Activated naive CD4-positive, alpha-beta T cell treated with anti-CD3 and anti-CD28 coated beads, Interleukin-2, amount 50 U/mL, for 72 hours (primary cell): Measurements from ENCODE around the gene TSC22D1. TPM values are rescaled to one million over a fixed set of nuclear protein-coding genes. Genes with fewer than 3 reads are reported as not detected.
"Not testable (repeated sequence)": the region's sequence is repeated elsewhere in the genome, so short reads cannot be mapped to it uniquely, and the experiment has no call there.

Source experiments
- ATAC-seq, 2 donors: fragments of 150-1000 bp; cut with Tn5 transposase; 2 replicates each; pipeline ENCODE4 v1.10.0; 2021; ENCODE audit warnings: mild to moderate bottlenecking in 2 of 2, moderate library complexity in 2 of 2
- DNase-seq, 2 donors: peaks; one replicate each; pipeline ENCODE4 v3.0.0; 2021 to 2022; ENCODE audit warnings: low spot score in 2 of 2
- H3K27ac Mint-ChIP-seq, 2 donors: one replicate each; pipeline ENCODE4 v1.8.0; 2022; ENCODE audit warnings: mild to moderate bottlenecking in 2 of 2, mixed read lengths in 2 of 2
- H3K36me3 Mint-ChIP-seq, 2 donors: one replicate each; pipeline ENCODE4 v1.8.0; 2022; ENCODE audit warnings: mixed read lengths in 2 of 2
- H3K9me3 Mint-ChIP-seq, 2 donors: one replicate each; pipeline ENCODE4 v1.8.0; 2022; ENCODE audit warnings: mixed read lengths in 2 of 2
- total RNA-seq, 2 donors: library from RNA; stranded (reverse); gene quantifications; one replicate each; pipeline ENCODE4 v1.2.3, GENCODE V29; 2022

TSC22D1 gene
- total RNA-seq, 2 donors from 2014 or later, result 7.9 to 12.7 TPM

DNA sequence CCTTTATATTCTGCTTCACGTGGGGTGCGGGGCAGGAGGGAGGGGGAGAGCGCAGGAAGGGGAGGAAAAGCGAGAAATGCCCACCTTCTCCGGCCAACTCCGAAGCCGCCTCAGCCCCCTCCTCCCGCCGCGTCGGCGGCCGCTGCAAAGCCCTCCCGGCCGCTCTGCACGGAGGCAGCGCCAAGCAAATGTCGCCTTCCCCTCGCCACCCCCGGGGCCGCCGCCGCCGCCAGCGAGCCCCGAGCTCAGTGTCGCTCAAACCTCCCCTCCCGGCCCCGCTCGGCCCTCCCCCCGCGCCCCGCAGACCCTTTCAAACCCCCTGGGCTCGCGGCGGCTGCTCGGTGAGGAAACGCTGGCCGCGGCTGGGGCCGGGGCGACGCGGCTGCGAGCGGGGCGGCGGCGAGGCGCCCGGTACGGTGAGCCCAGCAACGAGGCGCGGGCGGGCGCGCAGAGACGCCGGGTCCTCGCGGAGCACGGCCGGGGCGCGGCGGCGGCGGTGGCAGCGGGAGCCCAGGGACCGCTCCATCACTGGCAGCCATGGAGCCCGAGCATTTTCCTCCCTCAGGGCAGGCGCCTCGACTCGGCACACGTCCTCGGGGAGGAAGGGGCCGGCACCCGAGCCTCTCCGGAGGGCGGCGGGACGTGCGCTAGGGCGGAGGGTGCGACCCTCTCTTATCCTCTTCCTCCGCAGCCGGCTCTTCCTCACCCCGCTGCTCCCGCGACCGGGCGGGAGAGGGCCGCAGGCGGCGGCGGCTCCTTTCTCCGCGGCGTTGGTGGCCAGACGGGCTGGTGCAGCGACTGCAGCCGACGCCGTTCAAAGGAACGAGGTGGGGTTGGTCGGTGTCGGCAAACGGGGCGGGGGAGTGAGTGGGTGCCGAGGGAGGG is 463 bp upstream of the TSC22D1 start:
- no peaks in the 10 kb centered on the region for H3K9me3 Mint-ChIP-seq
- ATAC-seq, result peak; percentile 4 to 24

DNA sequence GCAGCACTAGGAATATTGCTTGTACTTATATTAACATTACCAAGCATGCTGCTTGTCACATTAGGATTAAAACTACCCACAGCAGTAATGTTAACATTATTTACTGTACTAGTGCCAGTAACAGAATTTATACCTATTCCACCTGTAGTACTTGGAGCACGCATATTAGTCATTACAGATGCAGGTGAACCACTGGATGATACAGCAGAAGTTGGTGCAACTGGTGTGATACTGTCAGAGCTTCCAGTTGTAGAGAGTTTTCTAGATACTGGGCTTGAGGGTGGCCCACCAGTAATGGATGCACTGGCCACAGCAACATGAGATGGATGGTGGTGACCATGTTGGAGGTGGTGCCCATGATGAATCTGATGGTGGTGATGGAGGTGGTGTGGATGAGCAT is 1.1 kb downstream of the TSC22D1 start:
- no peak for ATAC-seq
- H3K27ac Mint-ChIP-seq, result no peak overlapping the region

More for the DNA sequence above, 463 bp upstream of the TSC22D1 start:
- DNase-seq, result peak; percentile 42 to 62
- peaks cover 0 to 14% of the 10 kb centered on the region in 2 donors for H3K36me3 Mint-ChIP-seq
- peak overlapping the region in 1 of 2 donors; percentile 98 for H3K27ac Mint-ChIP-seq

DNA sequence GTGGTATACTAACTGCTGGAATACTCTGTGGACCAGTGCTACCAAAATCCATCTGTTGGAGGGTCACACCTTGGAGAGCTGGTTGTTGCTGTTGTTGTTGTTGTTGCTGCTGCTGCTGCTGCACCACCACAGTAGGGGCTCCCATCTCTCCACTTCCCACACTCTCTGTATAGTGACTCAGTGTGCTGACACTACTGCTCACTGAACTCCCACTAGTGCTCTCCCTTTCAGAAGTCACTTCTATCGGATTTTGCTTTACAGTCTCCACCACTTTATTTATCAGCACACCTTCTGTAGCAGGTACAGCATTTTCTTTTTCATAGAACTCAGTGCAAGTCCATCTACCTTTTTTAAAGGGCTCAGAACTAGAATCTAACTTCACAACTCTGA is 1.7 kb downstream of the TSC22D1 start:
- ATAC-seq, result no peak
- DNase-seq, result no peak
- H3K36me3 Mint-ChIP-seq, result peaks cover 0 to 14% of the 10 kb centered on the region in 2 donors
- H3K27ac Mint-ChIP-seq, result no peak overlapping the region
- H3K9me3 Mint-ChIP-seq, result no peaks in the 10 kb centered on the region

More for the DNA sequence above, 1.1 kb downstream of the TSC22D1 start:
- Mint-ChIP-seq H3K36me3 (peaks cover 0 to 14% of the 10 kb centered on the region in 2 donors), H3K9me3 (no peaks in the 10 kb centered on the region)
- DNase-seq, result no peak

DNA sequence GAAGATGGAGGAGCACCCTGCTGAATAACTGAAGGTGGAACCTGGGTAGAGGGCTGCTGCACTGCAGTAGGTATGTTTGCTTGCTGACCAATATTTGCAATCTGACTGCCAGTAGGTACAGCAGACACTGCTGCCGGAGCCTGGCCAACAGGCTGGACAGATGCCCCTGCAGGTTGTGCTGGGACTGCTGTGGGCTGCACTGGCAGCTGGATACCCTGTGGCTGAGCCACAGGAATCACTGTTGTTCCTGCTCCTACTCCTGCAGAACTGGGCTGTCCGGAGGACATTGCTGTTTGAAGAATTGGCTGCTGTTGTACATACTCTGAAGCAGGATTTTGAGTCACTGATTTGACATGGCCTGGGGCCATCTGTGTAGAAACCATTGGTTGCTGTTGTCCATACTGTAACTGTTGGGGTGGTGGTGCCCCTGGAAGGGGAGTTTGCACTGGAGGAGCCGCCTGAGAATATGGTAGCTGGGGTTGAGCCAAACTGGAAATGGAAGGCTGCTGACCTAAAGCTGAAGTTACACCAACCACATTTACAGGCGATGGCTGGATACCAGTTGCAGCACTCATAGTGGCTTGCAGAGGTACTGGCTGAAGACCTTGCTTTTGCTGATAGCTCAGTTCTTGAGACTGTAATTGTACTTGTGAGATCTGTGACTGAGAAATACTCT is 2.2 kb downstream of the TSC22D1 start:
- H3K36me3 Mint-ChIP-seq, result peaks cover 0 to 14% of the 10 kb centered on the region in 2 donors
- no peak overlapping the region for H3K27ac Mint-ChIP-seq
- H3K9me3 Mint-ChIP-seq, result no peaks in the 10 kb centered on the region
- no peak for DNase-seq
- no peak for ATAC-seq

DNA sequence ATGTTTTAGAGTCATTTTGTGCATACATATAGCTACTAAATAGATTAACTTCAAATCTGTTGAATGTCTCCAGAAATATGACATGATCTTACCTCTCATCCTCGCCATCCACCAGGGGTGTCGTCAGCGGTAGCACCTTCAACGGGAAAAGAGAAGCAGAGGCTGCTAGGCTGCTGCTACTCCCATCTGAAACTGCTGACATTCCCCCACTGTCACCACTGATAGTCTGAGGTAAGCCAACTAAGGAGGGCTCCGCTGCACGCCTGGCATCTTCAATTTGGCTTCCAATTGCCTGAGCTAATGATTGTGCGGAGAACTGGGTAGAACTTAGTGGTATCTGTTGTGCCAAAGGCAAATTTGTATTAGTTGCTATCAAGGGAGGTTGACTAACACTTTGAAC is 3.1 kb downstream of the TSC22D1 start:
- DNase-seq (no peak), ATAC-seq (no peak)
- peaks cover 0 to 14% of the 10 kb centered on the region in 2 donors for H3K36me3 Mint-ChIP-seq
- H3K9me3 Mint-ChIP-seq, result no peaks in the 10 kb centered on the region
- no peak overlapping the region for H3K27ac Mint-ChIP-seq

DNA sequence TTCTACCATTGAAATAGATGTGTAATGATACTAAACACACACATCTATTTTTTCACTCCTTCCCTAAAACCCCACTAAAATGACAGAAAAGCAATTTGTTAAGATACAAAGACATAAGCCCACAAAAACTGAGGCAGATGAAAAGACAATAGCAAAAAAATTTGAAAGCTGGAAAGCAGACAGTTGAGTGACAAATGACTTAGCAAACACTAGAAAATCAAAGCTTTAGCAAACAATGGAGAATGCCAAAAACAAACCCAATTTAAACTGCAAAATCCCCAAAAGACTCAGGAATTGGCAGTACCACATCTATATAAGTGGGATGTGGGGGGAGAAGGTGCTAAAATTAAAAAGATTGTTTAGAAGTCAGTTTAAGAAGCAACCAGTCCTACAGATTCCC is 9.5 kb downstream of the TSC22D1 start:
- H3K27ac Mint-ChIP-seq, result no peak overlapping the region
- no peaks in the 10 kb centered on the region for H3K36me3 Mint-ChIP-seq
- no peaks in the 10 kb centered on the region for H3K9me3 Mint-ChIP-seq
- DNase-seq, result no peak
- no peak for ATAC-seq

DNA sequence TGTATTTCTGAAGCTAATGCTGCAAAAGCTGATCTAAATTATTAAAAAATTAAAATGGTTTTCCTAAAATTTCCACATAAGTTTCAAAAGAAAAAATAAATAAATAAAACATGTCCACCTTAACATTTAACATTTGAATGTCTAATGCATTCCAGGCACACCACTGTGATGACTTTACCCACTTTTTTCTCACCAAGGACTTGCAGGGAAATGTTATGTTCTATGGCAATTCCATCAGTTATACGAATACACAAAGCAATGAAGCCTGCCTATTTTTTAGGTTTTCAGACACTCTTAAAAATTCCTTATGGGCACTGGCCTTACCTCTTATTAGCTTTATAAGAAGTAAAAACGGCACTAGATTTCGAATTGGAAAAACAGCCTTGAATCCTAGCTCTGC is 10.2 kb downstream of the TSC22D1 start:
- Mint-ChIP-seq H3K9me3 (no peaks in the 10 kb centered on the region), H3K27ac (no peak overlapping the region), H3K36me3 (no peaks in the 10 kb centered on the region)
- DNase-seq, result no peak
- no peak for ATAC-seq

DNA sequence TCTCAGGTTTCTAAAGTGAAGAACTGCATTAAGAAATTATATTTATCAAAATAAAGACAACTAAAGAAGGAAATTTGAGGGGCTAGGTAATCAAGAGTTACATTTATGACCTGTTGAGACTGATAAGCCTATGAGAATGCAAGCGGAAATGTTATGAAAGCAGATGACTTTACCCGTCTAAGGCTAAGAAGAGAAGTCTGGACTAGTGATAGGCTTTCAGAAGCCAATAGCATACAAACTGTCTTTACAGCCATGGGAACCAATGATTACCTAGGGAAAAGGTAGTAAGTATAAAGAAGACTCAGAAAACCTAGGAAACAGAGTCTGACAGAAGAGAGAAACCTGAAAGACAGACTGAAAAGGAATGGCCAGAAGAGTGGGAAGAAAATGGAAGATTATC is 11.2 kb downstream of the TSC22D1 start:
- ATAC-seq (no peak), DNase-seq (no peak)
- no peaks in the 10 kb centered on the region for H3K9me3 Mint-ChIP-seq
- no peak overlapping the region for H3K27ac Mint-ChIP-seq
- no peaks in the 10 kb centered on the region for H3K36me3 Mint-ChIP-seq

DNA sequence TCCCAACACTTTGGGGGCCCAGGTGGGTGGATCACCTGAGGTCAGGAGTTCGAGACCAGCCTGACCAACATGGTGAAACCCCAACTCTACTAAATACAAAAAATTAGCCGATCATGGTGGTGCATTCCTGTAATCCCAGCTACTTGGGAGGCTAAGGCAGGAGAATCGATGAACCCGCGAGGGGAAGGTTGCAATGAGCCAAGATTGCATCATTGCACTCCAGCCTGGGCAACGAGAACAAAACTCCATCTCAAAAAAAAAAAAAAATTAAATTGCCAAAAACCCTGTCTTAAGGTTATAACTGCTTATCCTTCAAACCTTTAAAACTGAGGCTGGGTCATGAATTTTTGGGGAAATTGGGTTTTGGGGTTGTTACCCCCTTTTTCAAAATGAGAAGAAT is 13.3 kb downstream of the TSC22D1 start:
- not testable (repeated sequence) for ATAC-seq, DNase-seq, H3K27ac Mint-ChIP-seq

DNA sequence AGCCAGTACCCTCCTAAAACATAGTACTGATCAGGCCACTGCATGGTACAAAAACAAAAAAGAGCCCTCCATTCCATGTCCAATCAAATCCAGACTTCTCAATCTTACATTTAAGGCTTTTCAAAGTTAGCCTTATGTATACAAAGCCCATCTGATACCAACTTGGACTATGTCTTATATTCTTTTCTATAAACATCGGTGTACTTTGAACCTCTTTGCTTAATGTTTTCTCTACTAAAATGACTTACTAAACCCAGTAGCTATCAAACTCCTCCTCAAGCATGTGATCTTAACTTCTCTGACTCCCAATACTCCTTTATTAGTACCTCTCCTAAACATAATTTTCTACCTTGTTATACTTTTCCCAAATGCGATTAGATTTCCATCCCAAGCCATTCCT is 14.8 kb downstream of the TSC22D1 start:
- Mint-ChIP-seq H3K27ac (no peak overlapping the region), H3K36me3 (no peaks in the 10 kb centered on the region), H3K9me3 (no peaks in the 10 kb centered on the region)
- no peak for ATAC-seq
- no peak for DNase-seq

More for the DNA sequence above, 13.3 kb downstream of the TSC22D1 start:
- H3K9me3 Mint-ChIP-seq, H3K36me3 Mint-ChIP-seq: not testable (repeated sequence)

DNA sequence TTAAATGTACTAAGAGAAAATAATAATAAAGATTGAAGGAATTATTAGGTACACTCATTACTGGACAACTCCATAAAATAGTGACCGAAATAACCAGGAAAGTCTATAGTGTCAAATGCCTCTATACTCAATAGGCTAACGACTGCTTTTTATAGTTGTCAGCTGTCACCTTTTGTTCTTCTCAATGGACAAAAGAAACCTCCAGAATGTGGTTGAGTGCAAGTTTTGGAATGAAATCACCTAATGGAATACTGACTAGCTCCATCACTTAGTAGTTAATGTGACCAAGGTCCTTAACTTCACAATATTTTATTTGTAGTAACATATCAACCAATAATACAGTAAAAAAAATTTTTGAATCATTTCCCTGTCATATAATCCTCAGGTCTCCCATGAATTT is 18.1 kb downstream of the TSC22D1 start:
- H3K9me3 Mint-ChIP-seq, result no peaks in the 10 kb centered on the region
- ATAC-seq, result no peak
- DNase-seq, result no peak
- no peaks in the 10 kb centered on the region for H3K36me3 Mint-ChIP-seq
- no peak overlapping the region for H3K27ac Mint-ChIP-seq

DNA sequence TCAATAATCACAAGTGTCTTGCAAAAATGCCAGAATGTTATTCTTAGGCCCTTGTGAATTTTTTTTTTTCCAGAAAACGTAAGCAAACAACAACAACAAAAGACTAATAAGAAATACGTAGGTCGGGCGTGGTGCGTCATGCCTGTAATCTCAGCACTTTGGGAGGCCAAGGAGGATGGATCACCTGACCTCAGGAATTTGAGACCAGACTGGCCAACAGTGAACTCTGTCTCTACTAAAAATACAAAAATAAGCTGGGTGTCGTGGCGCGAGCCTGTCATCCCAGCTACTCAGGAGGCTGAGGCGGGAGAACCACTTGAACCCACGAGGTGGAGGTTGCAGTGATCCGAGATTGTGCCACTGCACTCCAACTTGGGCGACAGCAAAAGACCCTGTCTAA is 20.9 kb downstream of the TSC22D1 start:
- ATAC-seq, result no peak
- no peaks in the 10 kb centered on the region for H3K9me3 Mint-ChIP-seq
- H3K36me3 Mint-ChIP-seq, result no peaks in the 10 kb centered on the region
- DNase-seq, result no peak
- H3K27ac Mint-ChIP-seq, result no peak overlapping the region

DNA sequence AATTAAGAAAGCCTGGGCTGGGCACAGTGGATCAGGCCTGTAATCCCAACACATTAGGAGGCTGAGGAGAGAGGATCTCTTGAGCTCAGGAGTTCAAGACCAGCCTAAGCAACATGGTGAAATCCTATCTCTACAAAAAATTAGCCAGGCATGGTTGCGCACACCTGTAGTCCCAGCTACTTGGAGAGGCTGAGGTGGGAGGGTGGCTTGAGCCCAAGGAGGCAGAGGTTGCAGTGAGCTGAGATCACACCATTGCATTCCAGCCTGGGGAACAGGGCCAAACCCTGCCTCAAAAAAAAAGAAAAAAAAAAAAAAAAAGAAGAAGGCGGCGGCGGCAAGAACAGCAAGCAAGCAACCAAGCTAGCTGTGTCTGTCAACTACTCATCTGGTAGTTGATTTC is 26.7 kb downstream of the TSC22D1 start:
- DNase-seq (no peak), ATAC-seq (no peak)
- Mint-ChIP-seq H3K9me3 (no peaks in the 10 kb centered on the region), H3K27ac (no peak overlapping the region), H3K36me3 (no peaks in the 10 kb centered on the region)

DNA sequence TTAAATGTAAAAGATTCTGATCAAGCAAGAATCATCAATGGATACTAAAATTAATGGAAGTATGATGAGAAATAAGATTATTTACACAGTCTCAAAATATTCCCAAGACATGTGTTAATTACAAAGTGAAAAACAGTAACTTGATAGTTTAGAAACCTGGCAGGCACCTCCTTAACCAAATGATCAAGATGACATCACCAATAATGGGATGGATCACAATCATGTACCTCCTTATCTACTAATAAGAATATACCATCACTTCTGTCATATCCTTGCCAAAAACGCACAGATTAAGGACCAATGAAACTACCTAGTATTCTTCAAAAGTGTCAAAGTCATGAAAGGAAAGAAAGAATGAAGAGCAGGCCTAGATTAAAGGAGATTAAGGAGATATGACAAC is 30.0 kb downstream of the TSC22D1 start:
- no peak for DNase-seq
- ATAC-seq, result no peak
- Mint-ChIP-seq H3K9me3 (no peaks in the 10 kb centered on the region), H3K27ac (no peak overlapping the region), H3K36me3 (no peaks in the 10 kb centered on the region)

DNA sequence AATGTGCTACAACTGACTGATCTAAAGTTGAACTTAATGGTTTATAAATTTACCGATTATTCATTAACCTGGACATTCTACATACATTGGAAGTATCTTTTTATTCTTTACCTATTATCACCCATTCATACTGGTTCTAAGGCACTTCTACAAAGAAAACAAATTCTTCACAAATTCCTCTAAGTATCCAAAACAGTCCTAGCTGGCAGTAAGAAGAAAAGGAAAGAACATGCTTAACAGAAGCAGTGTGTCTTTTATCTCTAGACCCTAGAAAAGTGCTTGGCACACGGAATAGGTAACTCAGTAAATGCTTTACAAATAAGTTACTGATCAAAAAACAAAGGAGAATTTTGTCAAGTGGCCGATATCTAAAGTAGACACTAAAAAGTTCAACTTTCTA is 32.8 kb downstream of the TSC22D1 start:
- Mint-ChIP-seq H3K27ac (no peak overlapping the region), H3K36me3 (no peaks in the 10 kb centered on the region), H3K9me3 (no peaks in the 10 kb centered on the region)
- DNase-seq, result no peak
- ATAC-seq, result no peak

DNA sequence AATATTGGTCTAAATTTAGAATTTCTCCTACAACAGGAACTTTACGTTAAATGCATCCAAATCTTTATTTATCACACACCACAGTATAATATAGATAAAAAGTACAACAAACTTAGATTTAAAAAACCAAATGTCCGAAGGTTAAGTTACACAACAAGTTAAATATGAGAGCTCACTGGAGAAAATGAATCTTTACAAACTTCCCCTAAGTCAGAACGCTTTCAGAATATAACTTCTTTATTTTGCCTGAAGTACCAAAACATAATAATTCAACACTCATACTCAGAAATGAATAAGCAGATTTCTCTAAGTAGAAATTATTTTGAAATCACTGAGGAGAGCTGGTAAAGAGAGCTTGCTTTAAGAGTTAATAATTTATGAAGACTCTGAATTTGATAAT is 33.8 kb downstream of the TSC22D1 start:
- no peak overlapping the region for H3K27ac Mint-ChIP-seq
- ATAC-seq (no peak), DNase-seq (no peak)
- no peaks in the 10 kb centered on the region for H3K36me3 Mint-ChIP-seq
- no peaks in the 10 kb centered on the region for H3K9me3 Mint-ChIP-seq

DNA sequence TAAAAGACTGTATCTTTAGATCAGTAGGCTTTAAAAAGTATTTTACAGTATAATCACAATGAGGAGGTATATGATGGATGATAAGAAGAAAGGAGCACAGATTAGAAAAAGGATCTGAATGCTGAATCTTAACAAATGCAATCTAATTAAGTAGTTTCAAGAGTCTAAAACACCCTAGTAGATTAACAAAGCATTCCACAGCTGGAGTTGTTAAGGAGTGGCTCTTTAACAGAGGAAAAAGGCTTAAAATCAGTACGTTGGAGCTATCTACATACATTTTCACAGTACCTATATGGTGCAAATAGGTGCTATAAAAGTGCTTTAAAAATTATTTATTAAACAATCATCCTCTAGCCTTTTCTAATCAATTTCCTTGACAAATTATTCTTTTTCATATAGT is 34.5 kb downstream of the TSC22D1 start:
- no peak overlapping the region for H3K27ac Mint-ChIP-seq
- no peaks in the 10 kb centered on the region for H3K9me3 Mint-ChIP-seq
- H3K36me3 Mint-ChIP-seq, result no peaks in the 10 kb centered on the region
- no peak for ATAC-seq
- no peak for DNase-seq
